HG03025 (cell line): ENCODE measurements around the gene CHD2.

Experiments used
- ATAC-seq: cut with Tn5 transposase; IDR thresholded peaks from one replicate; pipeline ENCODE4 v1.9.1; 2021; ENCODE audit warnings: mild to moderate bottlenecking, moderate library complexity; ENCODE audit not compliant: unreplicated experiment, low FRiP score

CHD2 gene

GRCh38 chr15:92928225-92928750 is 28.2 kb downstream of the CHD2 start:
- no peak for ATAC-seq

- no peak for ATAC-seq
Measured at GRCh38 chr15:92929002-92929401, 28.9 kb downstream of the CHD2 start.

GRCh38 chr15:92930054-92930621 is 30.0 kb downstream of the CHD2 start:
- no peak for ATAC-seq

- no peak for ATAC-seq
Measured at GRCh38 chr15:92930776-92931175, 30.7 kb downstream of the CHD2 start.

GRCh38 chr15:92932946-92933649 is 33.0 kb downstream of the CHD2 start:
- ATAC-seq: no peak

GRCh38 chr15:92933831-92934230 is 33.7 kb downstream of the CHD2 start:
- no peak for ATAC-seq

- no peak for ATAC-seq
Measured at GRCh38 chr15:92934716-92935115, 34.6 kb downstream of the CHD2 start.

- ATAC-seq: no peak
Measured at GRCh38 chr15:92936138-92936537, 36.0 kb downstream of the CHD2 start.

GRCh38 chr15:92936693-92937092 is 36.6 kb downstream of the CHD2 start:
- no peak for ATAC-seq

- no peak for ATAC-seq
Measured at GRCh38 chr15:92937901-92938300, 37.8 kb downstream of the CHD2 start.

- ATAC-seq: no peak
Measured at GRCh38 chr15:92938387-92938786, 38.3 kb downstream of the CHD2 start.

- ATAC-seq: no peak
Measured at GRCh38 chr15:92941668-92942067, 41.5 kb downstream of the CHD2 start.

- no peak for ATAC-seq
Measured at GRCh38 chr15:92942706-92943105, 42.6 kb downstream of the CHD2 start.

GRCh38 chr15:92943581-92943980 is 43.5 kb downstream of the CHD2 start:
- no peak for ATAC-seq

GRCh38 chr15:92944946-92945521 is 44.9 kb downstream of the CHD2 start:
- ATAC-seq: no peak

GRCh38 chr15:92947071-92947730 is 47.1 kb downstream of the CHD2 start:
- ATAC-seq: no peak

- ATAC-seq: no peak
Measured at GRCh38 chr15:92949604-92950249, 49.6 kb downstream of the CHD2 start.

GRCh38 chr15:92951800-92952457 is 51.8 kb downstream of the CHD2 start:
- ATAC-seq: no peak

GRCh38 chr15:92952458-92952850 is 52.3 kb downstream of the CHD2 start:
- ATAC-seq: no peak

- no peak for ATAC-seq
Measured at GRCh38 chr15:92953566-92953965, 53.4 kb downstream of the CHD2 start.
